Activated naive CD8-positive, alpha-beta T cell treated with anti-CD3 and anti-CD28 coated beads, Interleukin-2, amount 50 U/mL, for 24 hours (primary cell): Measurements from ENCODE around the gene S100A11.
A peak's percentile ranks its signal among the peaks of the same experiment; 100 is the strongest.

Experiments
- ATAC-seq: fragments of 150-1000 bp; cut with Tn5 transposase; one replicate; pipeline ENCODE4 v1.10.0; 2021
- DNase-seq: peaks from one replicate; pipeline ENCODE4 v3.0.0; 2021
- H3K27ac Mint-ChIP-seq: one replicate; pipeline ENCODE4 v1.8.0; 2021; ENCODE audit warnings: mild to moderate bottlenecking, mixed read lengths
- H3K27me3 Mint-ChIP-seq: one replicate; pipeline ENCODE4 v1.8.0; 2021; ENCODE audit warnings: mixed read lengths
- H3K36me3 Mint-ChIP-seq: one replicate; pipeline ENCODE4 v1.8.0; 2021; ENCODE audit warnings: low read depth, mixed read lengths
- H3K4me1 Mint-ChIP-seq: one replicate; pipeline ENCODE4 v1.8.0; 2021; ENCODE audit warnings: mixed read lengths
- H3K4me3 Mint-ChIP-seq: one replicate; pipeline ENCODE4 v1.8.0; 2021; ENCODE audit warnings: mild to moderate bottlenecking, moderate library complexity, mixed read lengths
- H3K9me3 Mint-ChIP-seq: one replicate; pipeline ENCODE4 v1.8.0; 2021; ENCODE audit warnings: mixed read lengths

The S100A11 gene

DNA sequence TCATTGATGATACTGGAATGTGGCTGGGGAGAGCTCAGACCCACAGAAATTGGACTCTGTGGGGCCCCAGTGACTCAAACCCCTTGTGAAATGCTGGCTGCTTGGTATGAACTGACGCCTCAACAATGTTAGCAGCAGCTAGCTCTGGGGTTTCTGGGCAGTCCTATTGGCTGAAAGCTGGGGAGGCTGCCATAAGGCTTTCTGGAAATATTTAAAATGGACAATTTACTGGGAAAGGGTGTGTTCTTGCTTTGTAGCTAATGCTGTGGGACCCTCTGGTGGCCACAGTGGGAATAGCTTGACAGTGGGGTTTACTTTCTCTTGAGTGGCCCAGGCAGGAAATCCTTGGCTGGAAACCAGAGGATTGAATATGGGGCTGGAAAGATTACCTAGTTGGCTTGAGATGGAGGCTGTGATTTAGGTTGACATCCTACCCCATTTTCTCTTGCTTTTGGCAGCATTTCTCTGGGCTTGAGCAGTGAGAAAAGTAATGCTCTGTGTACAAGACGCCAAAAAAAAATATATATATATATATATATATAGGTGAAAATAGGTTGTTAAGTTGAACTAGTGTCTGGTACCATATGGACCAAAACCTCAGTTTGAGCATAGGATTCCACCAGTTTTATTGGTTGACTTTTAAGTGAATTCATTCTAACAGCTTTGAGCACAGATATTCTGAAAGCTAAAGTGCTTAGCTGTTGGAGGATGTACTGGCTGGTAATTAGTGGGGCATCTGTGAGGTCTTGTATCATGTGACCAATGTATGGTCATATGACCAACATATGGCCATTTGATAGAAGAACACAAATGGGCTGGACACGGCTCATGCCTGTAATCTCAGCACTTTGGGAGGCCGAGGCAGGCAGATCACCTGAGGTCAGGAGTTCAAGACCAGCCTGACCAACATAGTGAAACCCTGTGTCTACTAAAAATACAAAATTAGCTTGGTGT is 34.9 kb downstream of the S100A11 start:
- H3K4me3 Mint-ChIP-seq: no peak overlapping the region
- H3K27ac Mint-ChIP-seq: no peak overlapping the region
- ATAC-seq (peak; percentile 46), DNase-seq (peak; percentile 75)
- no peaks in the 10 kb centered on the region for H3K36me3 Mint-ChIP-seq
- H3K9me3 Mint-ChIP-seq: no peaks in the 10 kb centered on the region
- H3K4me1 Mint-ChIP-seq: peaks cover 8% of the 10 kb centered on the region
- peaks cover 9% of the 10 kb centered on the region for H3K27me3 Mint-ChIP-seq

DNA sequence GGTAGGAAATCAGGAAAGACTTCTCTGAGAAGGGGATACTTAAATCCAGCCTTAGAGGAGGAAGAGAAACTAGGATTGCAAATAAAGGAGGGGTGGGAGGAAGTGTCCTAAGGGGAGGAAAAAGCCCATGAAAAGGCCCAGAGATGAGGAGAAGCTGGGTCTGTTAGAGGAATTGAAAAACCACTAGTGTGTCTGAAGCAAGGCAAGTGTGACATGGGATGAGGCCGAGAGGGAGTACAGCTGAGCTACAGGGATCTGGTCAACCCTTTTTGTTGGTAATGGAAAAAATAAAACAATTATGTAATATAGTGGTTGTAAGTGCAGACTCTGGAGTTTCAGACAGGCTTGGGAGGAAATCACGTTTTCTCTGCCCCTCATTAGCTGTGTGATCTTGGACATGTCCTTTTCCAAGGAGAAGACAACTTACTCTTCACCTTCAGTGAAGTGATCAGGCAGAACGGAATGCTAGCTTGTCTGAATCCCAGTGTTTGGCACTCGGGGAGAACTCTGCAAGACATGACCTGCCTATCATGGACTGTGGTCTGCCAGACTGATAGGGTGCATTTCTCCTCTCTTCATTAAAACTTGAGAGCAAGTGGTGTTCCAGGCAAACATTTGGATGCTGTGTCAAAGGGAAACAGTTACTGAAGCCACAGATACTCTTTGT is 35.7 kb downstream of the S100A11 start:
- Mint-ChIP-seq H3K36me3 (no peaks in the 10 kb centered on the region), H3K27ac (no peak overlapping the region), H3K27me3 (peaks cover 9% of the 10 kb centered on the region), H3K4me3 (no peak overlapping the region), H3K4me1 (peaks cover 5% of the 10 kb centered on the region), H3K9me3 (no peaks in the 10 kb centered on the region)
- DNase-seq (no peak), ATAC-seq (no peak)

DNA sequence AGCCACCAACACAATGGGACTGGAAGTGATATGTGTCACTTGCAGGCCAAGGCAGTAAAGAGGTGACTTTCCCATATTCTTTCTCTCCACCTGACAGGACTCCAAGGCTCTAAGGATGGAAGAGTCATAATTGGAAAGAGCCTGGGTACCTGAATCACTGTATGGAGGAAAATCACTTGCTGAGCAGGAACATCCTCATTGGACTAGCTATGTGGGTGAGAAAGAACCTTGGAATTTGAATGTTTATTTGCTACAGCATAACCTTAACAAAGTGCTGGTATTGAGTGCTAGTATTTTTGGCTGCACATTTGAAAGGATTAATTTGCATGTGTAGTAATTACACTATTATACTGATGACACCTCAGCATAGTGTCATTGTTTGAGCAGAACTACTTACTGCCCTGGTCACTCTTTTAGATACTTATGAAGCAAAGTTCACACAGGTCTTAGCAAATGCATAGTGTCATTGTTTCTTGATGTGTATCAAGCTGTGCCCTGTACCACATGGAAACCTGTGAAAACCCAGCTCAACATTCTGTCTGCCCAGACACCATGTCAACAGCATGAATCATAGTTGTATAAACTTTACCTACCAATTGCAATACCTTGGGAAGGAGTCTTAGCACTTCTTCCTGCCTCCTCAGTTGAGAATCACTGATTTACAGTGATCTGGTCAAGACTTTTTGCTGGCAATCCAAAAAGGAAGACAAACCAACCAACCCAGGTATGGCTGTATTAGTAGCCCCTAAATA is 38.0 kb downstream of the S100A11 start:
- Mint-ChIP-seq H3K27ac (no peak overlapping the region), H3K4me1 (peaks cover 16% of the 10 kb centered on the region), H3K36me3 (no peaks in the 10 kb centered on the region), H3K27me3 (peaks cover 3% of the 10 kb centered on the region), H3K9me3 (no peaks in the 10 kb centered on the region), H3K4me3 (no peak overlapping the region)
- DNase-seq: no peak
- no peak for ATAC-seq

DNA sequence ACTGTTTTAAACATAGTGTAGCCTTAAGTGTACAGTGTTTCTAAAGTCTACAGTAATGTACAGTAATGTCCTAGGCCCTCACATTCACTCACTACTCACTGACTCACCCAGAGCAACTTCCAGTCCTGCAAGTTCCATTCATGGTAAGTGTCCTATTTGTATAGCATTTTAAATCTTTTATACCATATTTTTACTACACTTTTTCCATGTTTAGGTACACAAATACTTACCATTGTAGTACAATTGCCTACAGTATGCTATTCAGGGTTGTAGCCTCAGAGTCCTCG is 39.6 kb downstream of the S100A11 start:
- Mint-ChIP-seq H3K9me3 (no peaks in the 10 kb centered on the region), H3K4me3 (no peak overlapping the region), H3K4me1 (peaks cover 25% of the 10 kb centered on the region), H3K27ac (no peak overlapping the region), H3K27me3 (peaks cover 2% of the 10 kb centered on the region), H3K36me3 (peaks cover 4% of the 10 kb centered on the region)
- ATAC-seq: no peak
- no peak for DNase-seq

DNA sequence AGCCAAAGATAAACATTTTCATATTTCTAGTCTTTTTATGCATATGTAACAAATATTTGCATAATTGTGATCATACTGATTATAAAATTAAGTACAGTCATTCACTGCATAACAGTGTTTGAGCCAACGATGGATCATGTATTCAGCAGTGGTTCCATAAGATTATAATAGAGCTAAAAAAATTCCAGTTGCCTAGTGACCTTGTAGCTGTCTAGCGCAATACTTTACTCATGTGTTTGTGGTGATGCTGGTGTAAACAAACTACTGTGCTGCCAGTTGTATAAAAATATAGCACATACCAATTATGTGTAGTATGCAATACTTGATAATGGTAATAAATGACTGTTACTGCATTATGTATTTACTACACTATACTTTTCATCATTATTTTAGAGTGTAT is 41.0 kb downstream of the S100A11 start:
- Mint-ChIP-seq H3K4me1 (peaks cover 35% of the 10 kb centered on the region), H3K36me3 (peaks cover 6% of the 10 kb centered on the region), H3K4me3 (no peak overlapping the region), H3K27ac (no peak overlapping the region), H3K27me3 (peaks cover 2% of the 10 kb centered on the region), H3K9me3 (no peaks in the 10 kb centered on the region)
- ATAC-seq (no peak), DNase-seq (no peak)

DNA sequence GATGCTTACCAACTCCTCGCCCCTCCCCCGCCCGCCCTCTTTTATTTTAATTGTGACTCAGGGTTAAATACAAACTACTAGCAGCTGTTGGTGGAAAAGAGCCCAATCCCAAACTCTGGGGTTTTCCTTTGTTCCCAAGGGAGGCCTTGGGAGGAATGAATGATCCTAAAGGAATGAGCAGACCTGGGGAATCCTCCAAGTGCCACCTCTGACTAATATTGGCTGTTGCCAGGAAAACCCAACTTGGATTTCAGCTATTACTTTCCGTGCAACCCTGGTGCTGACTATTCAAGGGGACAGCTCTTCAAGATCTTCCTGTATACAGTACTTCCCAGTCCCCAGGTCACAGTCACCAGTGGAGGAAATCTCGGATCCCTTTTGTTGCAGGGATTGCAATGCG is 41.8 kb downstream of the S100A11 start:
- ATAC-seq: no peak
- Mint-ChIP-seq H3K9me3 (no peaks in the 10 kb centered on the region), H3K36me3 (peaks cover 6% of the 10 kb centered on the region), H3K4me3 (no peak overlapping the region), H3K27me3 (peaks cover 2% of the 10 kb centered on the region), H3K27ac (no peak overlapping the region), H3K4me1 (peaks cover 43% of the 10 kb centered on the region)
- no peak for DNase-seq

DNA sequence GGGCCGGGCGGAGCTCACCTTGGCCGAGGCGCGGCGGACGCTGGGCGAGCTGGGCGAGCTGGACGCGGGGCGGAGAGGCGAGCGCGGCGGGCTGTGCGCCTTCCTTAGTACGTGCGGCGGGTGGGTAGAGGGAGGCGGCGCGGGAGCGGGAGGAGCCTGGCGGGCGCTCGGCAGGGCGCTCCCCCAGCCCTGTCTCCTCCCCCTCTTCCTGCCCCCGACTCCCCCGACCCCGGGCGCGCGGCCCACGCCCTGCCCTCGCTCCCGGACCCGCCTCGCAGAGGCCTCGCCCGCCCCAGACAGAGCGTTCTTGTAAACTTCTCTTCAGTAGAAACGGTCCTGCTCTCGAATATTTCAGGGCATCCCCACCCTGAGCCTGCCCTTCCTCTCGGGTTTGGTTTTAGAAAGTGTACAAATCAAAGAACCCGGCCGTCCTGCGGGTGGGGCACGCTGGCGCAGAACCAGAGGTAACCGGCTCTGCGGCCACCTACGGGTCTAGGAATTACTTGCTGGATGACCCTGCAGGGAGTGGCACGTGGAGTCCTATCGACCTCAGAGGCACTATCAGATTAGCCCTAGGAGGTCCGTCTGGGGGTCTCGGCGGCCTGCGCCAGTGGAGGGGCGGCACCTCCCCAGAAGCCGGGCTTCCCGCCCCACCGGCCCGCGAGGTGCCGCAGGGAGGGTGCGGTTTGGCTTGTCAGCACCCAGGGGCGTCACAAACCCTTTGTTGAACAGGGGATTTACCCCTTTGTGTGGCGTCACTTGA is 42.9 kb downstream of the S100A11 start, which contains the start of gene S100A10:
Gene S100A10, minus strand, starts transcription at position 126 of the 763 bp plus-strand sequence. CDS start 7,629 bp downstream, outside the sequence.
- peak; percentile 70 for ATAC-seq
- Mint-ChIP-seq H3K4me1 (peaks cover 54% of the 10 kb centered on the region), H3K27me3 (no peaks in the 10 kb centered on the region), H3K36me3 (peaks cover 6% of the 10 kb centered on the region), H3K4me3 (peak within 1 kb of the TSS; percentile 93), H3K27ac (peak within 1 kb of the TSS; percentile 96), H3K9me3 (no peaks in the 10 kb centered on the region)
- DNase-seq: peak; percentile 76

DNA sequence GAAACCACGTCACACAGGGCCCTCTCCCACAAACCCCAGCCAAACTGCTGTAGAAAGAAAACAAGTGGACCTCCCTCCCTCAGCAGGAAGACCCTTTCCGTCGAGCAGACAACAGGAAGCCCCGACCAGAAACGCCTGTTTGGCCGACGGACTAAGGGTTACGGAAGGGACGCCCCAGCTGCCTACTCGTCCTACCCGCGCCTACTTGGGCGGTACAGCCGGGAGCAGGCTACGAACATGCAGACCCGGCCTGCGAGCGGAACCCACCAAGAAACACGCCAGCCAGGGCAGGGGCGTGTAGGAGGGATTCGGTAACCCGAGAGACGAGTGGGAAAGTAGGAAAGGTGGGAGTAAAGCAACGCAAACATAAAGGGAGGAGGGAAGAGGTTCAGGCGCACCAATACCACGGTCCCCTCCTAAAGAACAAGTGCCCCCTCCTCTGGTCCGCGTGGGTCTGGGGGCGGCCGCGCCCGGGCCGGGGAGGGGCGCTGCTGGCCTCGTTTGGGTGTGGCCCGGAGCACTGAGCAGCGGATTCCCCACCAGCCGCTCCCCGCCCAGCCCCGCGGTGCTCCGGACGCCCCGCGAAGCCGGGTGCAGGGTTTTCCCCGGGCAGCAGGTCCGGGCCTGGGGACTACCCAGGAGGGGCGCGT is 43.6 kb downstream of the S100A11 start:
- H3K27me3 Mint-ChIP-seq: no peaks in the 10 kb centered on the region
- peaks cover 9% of the 10 kb centered on the region for H3K36me3 Mint-ChIP-seq
- peak overlapping the region; percentile 96 for H3K27ac Mint-ChIP-seq
- peaks cover 60% of the 10 kb centered on the region for H3K4me1 Mint-ChIP-seq
- H3K9me3 Mint-ChIP-seq: no peaks in the 10 kb centered on the region
- peak; percentile 8 for ATAC-seq
- H3K4me3 Mint-ChIP-seq: peak overlapping the region; percentile 93
- DNase-seq: peak; percentile 45

DNA sequence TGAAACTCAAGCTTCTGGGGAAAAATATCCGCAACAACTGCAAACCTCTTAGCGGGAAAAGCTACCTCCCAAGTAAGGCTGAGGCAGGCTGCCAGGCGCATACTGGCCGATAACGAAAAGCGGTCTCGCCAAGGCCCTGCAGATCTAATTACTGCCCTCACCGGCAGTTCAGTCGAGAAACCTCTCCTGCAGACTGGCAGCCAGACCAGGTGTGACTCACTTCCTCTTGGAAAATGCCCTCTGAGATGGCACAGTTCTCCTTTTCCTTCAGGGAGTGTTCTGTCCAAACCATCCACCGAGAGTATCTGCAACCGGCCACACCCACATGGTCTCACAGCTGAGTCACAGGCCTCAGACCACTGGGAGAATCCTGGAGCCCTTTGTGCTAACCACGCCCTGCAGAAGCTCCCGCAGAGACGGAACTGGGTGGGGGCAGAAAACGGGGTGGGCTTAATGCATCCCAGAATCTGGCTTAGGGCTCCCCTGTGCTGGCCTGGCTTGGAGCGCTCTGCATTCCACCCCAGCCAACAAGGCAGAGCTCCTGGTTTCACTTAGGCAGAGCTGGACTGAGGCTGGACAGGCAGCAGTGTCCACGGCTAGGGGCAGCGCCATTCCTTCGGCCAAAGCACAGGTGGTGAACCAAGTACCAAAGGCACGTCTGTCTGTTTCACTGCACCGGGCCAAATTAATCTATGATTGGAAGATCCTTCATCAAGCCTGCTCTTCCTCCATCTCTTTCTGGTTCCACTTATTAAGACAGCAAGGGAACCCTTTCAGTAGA is 44.3 kb downstream of the S100A11 start:
- Mint-ChIP-seq H3K4me1 (peaks cover 65% of the 10 kb centered on the region), H3K4me3 (peak overlapping the region; percentile 93), H3K27ac (peak overlapping the region; percentile 96), H3K27me3 (no peaks in the 10 kb centered on the region), H3K36me3 (peaks cover 9% of the 10 kb centered on the region), H3K9me3 (no peaks in the 10 kb centered on the region)
- DNase-seq: peak; percentile 59
- ATAC-seq: peak; percentile 11

DNA sequence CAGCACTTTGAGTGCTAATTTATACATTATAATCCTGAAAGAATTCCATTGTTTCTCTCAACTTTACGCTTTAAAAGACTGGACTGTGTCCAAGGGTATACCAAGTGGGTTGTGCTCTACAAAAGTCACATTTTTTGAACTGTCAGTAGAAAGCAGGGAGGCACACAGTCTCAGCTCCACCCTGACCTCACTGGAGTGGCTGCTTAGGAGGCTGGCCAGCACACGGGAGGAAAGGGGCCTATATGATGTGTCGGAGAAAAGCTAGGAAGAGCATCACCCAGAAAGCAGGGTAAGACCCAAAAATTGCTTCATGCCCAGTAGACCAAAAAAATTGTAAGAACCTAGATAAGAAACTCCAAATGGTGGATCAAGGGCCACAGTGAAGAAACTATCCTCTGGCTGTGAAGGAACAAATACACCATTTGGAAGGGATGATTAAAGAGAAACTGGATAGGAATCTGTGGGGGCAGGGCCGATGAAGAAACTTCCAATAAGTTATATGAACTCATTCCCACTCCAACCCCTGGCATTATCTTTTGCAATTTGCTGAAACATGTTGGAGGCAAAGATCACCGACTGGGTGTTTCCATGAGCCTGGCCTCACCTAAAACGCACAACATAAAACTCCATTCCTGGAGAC is 45.0 kb downstream of the S100A11 start:
- H3K36me3 Mint-ChIP-seq: peaks cover 12% of the 10 kb centered on the region
- H3K27ac Mint-ChIP-seq: peak overlapping the region; percentile 96
- H3K4me3 Mint-ChIP-seq: peak overlapping the region; percentile 93
- DNase-seq: no peak
- H3K9me3 Mint-ChIP-seq: no peaks in the 10 kb centered on the region
- ATAC-seq: no peak
- peaks cover 65% of the 10 kb centered on the region for H3K4me1 Mint-ChIP-seq
- no peaks in the 10 kb centered on the region for H3K27me3 Mint-ChIP-seq

DNA sequence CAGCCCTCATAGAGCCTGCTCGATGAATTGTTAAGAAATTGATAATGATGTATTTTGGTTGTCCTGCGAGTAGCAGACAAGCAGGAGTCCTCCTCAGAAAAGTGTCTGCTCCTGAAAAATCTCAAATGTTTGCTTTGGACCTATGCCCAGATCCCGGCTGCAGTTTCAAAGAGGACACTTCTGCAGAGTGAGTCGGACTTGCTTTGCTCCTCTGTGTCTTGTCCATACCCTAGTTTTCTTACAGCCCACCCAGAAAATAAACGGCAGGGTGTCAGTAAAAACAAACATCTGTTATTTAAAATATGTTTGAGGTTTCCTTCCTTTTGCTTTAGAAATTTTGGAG is 46.0 kb downstream of the S100A11 start:
- ATAC-seq (no peak), DNase-seq (no peak)
- no peak overlapping the region for H3K27ac Mint-ChIP-seq
- peaks cover 21% of the 10 kb centered on the region for H3K36me3 Mint-ChIP-seq
- no peaks in the 10 kb centered on the region for H3K27me3 Mint-ChIP-seq
- peaks cover 74% of the 10 kb centered on the region for H3K4me1 Mint-ChIP-seq
- H3K4me3 Mint-ChIP-seq: peak overlapping the region; percentile 93
- H3K9me3 Mint-ChIP-seq: no peaks in the 10 kb centered on the region

DNA sequence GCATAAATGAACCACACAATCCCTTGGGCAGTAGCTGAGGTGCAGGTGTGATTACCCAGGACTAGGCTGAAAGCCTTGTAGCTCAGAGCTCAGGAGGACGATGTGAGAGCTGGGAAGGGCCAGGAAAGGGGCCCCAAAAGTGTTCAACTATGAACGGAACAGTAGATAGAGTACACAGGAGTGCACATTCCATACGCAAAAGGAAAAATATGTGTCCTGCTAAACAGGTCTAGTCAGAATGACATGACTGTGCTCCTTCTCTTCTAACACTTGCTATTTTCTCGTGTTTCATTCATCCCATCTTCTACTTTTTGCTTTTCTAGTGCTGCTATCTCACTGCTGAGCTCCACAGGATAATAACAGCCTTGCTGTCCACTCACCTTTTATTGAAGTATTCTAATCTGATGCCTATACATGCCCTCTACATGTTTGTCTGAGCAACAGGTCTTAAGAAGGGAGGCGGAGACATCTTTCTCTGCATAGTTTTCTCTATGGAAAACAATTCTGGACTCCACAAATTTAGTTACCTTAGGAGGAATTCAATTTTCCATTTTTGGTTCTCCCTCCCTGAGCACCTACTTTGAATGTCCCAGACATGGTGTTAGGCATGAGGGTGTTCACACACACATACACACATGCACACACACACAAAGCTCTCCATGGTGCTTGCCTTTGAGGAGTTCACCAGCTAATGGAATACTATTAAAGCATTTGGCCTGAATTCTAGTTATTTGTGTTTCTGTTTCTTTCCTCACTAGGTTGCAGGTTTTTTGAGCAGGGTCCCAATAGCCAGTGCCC is 46.5 kb downstream of the S100A11 start:
- Mint-ChIP-seq H3K4me1 (peaks cover 78% of the 10 kb centered on the region), H3K9me3 (no peaks in the 10 kb centered on the region), H3K27me3 (no peaks in the 10 kb centered on the region), H3K27ac (peak overlapping the region; percentile 27), H3K4me3 (no peak overlapping the region), H3K36me3 (peaks cover 26% of the 10 kb centered on the region)
- no peak for DNase-seq
- ATAC-seq: no peak
